Nephron (organoid): Measurements from ENCODE around the gene KLHL2.
A peak's percentile ranks its signal among the peaks of the same experiment; 100 is the strongest.
"Not testable (repeated sequence)": the region's sequence is repeated elsewhere in the genome, so short reads cannot be mapped to it uniquely, and the experiment has no call there.

Source experiments
- H3K27ac Mint-ChIP-seq, 3 experiments: 2 replicates each; pipeline ENCODE4 v1.8.0; 2020; ENCODE audit warnings: mixed read lengths in 3 of 3, mild to moderate bottlenecking in 2 of 3, moderate library complexity in 1 of 3
- H3K27me3 Mint-ChIP-seq: 2 replicates; pipeline ENCODE4 v1.8.0; 2021; ENCODE audit warnings: low read depth, mild to moderate bottlenecking, moderate library complexity, mixed read lengths
- H3K36me3 Mint-ChIP-seq: 2 replicates; pipeline ENCODE4 v1.8.0; 2020; ENCODE audit warnings: low read depth, mixed read lengths
- H3K4me1 Mint-ChIP-seq: 2 replicates; pipeline ENCODE4 v1.8.0; 2020; ENCODE audit warnings: mixed read lengths
- H3K4me3 Mint-ChIP-seq, 3 experiments: 2 replicates each; pipeline ENCODE4 v1.8.0; 2020; ENCODE audit warnings: mild to moderate bottlenecking in 3 of 3, mixed read lengths in 3 of 3, moderate library complexity in 2 of 3
- H3K9me3 Mint-ChIP-seq: 2 replicates; pipeline ENCODE4 v1.8.0; 2020; ENCODE audit warnings: mixed read lengths
- CTCF ChIP-seq, 3 experiments: fragments of 200-600 bp; sonication (generic); IDR thresholded peaks; one replicate each; pipeline ENCODE4 v1.5.0; 2021; ENCODE audit warnings: antibody characterized with exemption in 3 of 3; ENCODE audit not compliant: unreplicated experiment in 3 of 3

Gene KLHL2

DNA sequence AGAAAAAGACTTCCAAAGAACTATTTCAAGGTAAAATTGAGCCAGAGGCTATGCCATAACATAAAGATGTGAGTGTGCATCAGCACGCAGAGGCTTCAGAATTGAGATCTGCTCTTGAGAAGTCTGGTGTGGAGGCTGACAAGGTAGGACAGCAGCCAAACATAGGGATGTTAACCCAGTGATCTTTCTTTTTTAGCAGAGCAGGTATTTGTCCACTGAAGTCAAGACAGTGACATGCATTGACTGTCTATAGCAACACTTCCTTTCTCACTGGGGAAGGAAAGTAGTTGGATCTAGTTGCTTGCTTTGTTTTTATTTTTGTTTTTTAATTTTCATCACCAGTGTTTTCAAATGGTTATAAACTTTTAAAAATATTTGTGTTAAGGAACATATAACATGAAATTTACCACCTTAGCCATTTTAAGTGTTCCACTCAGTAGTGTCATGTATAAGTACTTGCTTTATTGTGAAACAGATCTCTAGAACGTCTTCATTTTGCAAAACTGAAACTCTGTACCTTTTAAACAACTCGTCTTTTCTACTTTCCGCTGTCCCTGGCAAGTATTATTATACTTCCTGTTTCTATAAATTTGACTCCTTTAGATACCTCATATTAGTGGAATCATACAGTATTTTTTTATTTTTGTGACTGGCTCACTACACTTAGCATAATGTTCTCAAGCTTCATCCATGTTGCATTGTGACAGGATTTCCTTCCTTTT is 79.4 kb downstream of the KLHL2 start:
- not testable (repeated sequence) for H3K4me1 Mint-ChIP-seq, H3K27ac Mint-ChIP-seq, H3K4me3 Mint-ChIP-seq, H3K27me3 Mint-ChIP-seq, H3K9me3 Mint-ChIP-seq
- peaks cover 24% of the 10 kb centered on the region for H3K36me3 Mint-ChIP-seq

GRCh38 chr4:165288226-165288625 is 80.9 kb downstream of the KLHL2 start:
- Mint-ChIP-seq H3K27ac (peak overlapping the region in 1 of 3 experiments; percentile 16), H3K36me3 (peaks cover 13% of the 10 kb centered on the region)

DNA sequence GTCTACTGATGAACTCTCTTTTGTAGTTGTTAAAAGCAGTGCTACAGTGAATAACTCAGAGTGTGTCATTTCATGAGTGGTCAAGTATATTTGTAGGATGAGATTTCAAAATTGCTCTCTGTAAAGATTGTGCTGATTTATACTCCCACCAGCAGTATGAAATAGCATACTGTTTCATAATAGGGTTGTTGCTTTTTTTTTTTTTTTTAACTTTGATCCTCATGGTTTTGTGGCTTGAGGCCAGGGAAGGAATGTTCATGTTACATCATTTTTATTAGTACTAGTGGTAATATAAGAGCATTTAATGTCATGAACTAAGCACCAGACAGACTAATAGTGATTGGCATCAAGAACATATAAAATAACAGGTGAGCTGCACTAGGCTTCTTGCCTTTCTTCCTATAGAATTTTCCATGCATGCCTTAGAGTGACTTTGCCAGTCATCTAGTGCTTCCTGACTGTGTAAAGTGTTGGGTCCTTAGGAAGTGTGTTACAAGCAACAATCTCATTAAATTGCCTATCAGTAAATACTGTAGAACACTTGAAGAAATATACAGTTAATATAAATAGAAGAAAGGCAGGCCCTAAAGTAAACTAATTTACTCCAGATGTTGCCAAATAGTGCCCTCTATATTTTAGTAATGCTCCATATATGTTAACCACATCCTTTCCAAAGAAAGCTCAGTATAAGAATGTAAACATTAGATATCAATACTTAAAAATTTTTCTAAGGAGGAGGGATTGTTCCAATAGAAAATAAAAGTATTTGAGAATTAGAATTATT is 81.5 kb downstream of the KLHL2 start:
- no peak for TF ChIP-seq CTCF (IDR thresholded peaks at IDR 0.05; ENCODE audit: unreplicated experiment in 3 of 3)
- Mint-ChIP-seq H3K36me3 (peaks cover 12% of the 10 kb centered on the region), H3K27me3 (no peaks in the 10 kb centered on the region), H3K4me3 (no peak overlapping the region), H3K27ac (peak overlapping the region in 1 of 3 experiments; percentile 16), H3K4me1 (peaks cover 8% of the 10 kb centered on the region), H3K9me3 (peaks cover 7% of the 10 kb centered on the region)

More at GRCh38 chr4:165288226-165288625, 80.9 kb downstream of the KLHL2 start:
- TF ChIP-seq CTCF (IDR thresholded peaks at IDR 0.05; ENCODE audit: unreplicated experiment in 3 of 3) = no peak
- Mint-ChIP-seq H3K27me3 (no peaks in the 10 kb centered on the region), H3K4me1 (peaks cover 8% of the 10 kb centered on the region), H3K9me3 (peaks cover 7% of the 10 kb centered on the region), H3K4me3 (no peak overlapping the region)

- Mint-ChIP-seq H3K4me1 (peaks cover 11% of the 10 kb centered on the region), H3K36me3 (peaks cover 8% of the 10 kb centered on the region), H3K9me3 (peaks cover 4% of the 10 kb centered on the region), H3K27ac (no peak overlapping the region), H3K4me3 (no peak overlapping the region), H3K27me3 (no peaks in the 10 kb centered on the region)
- no peak for TF ChIP-seq CTCF (IDR thresholded peaks at IDR 0.05; ENCODE audit: unreplicated experiment in 3 of 3)
Measured at GRCh38 chr4:165289423-165289785, 82.0 kb downstream of the KLHL2 start.

- Mint-ChIP-seq H3K36me3 (peaks cover 1% of the 10 kb centered on the region), H3K4me1 (peaks cover 25% of the 10 kb centered on the region), H3K4me3 (no peak overlapping the region), H3K27ac (no peak overlapping the region), H3K9me3 (no peaks in the 10 kb centered on the region), H3K27me3 (no peaks in the 10 kb centered on the region)
- no peak for TF ChIP-seq CTCF (IDR thresholded peaks at IDR 0.05; ENCODE audit: unreplicated experiment in 3 of 3)
Measured at GRCh38 chr4:165293061-165293460, 85.7 kb downstream of the KLHL2 start.

DNA sequence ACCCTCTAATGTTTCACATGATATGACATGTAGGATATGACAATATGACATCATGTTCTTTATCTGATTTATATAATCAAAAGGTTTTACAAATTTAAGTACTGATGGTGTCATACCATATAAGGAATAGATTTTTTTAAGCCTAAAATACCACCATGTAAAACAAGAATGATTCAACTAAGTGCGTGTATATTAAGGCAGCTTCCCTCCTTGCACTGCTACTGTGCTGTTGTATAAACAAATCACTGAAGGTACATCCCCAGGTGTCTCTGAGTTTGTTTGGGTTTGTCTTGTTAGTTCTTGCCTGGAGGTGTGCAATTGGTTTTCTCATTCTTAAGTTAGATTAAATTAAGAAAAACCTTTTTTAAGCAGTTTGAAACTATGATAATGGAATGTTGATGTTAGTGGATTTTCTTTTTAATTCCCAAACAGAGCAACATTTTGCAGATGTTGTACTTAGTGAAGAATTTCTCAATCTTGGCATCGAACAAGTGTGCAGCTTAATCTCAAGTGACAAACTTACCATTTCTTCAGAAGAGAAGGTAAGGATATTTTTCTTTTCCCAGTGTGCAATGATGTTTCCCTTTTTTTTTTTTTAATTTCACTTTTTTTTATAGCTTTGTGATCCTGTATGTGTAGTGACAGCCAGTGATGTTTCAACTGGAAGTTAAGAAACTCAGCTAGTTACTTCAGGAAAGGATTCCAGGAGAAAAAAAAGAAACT is 86.7 kb downstream of the KLHL2 start:
- peaks cover 3% of the 10 kb centered on the region for H3K36me3 Mint-ChIP-seq
- no peaks in the 10 kb centered on the region for H3K27me3 Mint-ChIP-seq
- H3K27ac Mint-ChIP-seq = peak overlapping the region; percentile 4 to 59 (median 11)
- TF ChIP-seq CTCF (IDR thresholded peaks at IDR 0.05; ENCODE audit: unreplicated experiment in 3 of 3) = no peak
- H3K4me3 Mint-ChIP-seq = no peak overlapping the region
- H3K4me1 Mint-ChIP-seq = peaks cover 17% of the 10 kb centered on the region
- H3K9me3 Mint-ChIP-seq = no peaks in the 10 kb centered on the region
